ENCODE measurements around the gene EBF3.
"Not testable (repeated sequence)": the region's sequence is repeated elsewhere in the genome, so short reads cannot be mapped to it uniquely, and the experiment has no call there.

Gene EBF3

DNA sequence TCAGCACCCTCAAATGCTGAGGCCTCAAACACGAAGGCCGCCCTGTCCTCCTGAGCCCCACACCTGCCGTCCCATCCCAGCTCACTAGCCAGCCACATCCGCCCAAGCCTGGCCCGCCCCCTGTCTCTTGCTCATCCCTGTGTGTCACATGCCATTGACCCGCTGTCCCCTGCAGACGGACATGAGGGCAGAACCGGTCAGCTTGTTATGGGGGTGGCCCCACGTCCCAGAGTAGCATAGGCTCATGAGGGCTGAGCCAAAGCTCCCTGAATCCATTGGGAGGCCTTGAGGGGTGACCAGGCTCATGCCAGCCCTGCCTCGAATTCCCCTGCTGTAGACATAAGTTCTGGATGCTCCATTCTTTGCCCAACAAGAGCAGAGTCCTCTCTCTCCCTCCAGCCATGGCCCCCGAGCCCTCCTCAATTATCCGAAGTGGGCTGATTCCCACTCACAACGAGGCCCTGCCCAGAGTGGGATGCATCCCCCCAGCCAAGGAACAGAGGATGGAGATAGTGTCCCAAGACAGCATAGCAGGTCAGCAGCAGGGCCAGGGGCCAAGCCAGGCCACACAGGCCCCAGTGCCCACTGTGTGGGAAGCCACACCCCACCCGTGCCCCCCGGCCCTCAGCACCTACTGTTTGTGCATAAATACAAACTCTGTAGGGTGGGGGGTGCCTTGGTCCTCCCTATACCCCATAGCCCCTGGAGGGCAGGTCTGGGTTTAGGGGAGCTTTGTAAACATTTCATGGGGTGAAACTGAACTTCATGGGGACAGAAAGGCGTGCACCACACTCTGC is 42.1 kb downstream of the EBF3 start:
- H3K27ac Mint-ChIP-seq, result no peak overlapping the region
- H3K4me1 Mint-ChIP-seq (ENCODE audit: low read depth), result no peaks in the 10 kb centered on the region
- no peaks in the 10 kb centered on the region for H3K36me3 Mint-ChIP-seq (ENCODE audit: low read depth)
- H3K9me3 Mint-ChIP-seq, result no peaks in the 10 kb centered on the region
- H3K4me3 Mint-ChIP-seq, result no peak overlapping the region
- no peaks in the 10 kb centered on the region for H3K27me3 Mint-ChIP-seq

DNA sequence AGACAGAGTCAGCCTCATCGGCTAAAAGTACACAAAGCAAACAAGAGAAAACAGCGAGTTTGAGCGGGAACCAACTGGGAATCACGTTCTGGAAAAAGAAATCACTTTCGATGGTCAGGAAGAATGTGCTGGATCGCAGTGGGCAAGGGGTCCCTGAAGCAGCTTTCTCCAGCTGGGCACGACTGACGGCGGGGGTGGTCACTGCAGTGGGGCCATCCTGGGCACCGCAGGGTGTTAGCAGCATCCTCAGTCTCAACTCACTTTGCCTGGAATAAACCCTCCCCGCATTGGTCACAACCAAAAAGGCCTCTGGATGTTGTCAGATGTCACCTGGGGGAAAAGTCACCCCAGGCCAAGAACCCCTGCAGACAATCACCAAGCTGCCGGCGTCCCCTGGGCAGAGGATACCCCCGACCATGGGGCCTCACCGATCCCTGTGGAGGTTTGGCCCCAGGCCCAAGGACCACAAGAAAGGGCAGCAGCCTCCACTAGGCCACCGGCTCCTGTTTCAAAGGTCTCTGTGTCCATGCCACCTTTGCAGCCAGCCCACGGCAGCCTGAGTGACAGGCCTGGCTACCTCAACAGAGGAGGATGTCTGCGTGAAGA is 42.9 kb downstream of the EBF3 start:
- Mint-ChIP-seq H3K9me3 (no peaks in the 10 kb centered on the region), H3K27me3 (no peaks in the 10 kb centered on the region), H3K4me3 (no peak overlapping the region), H3K27ac (no peak overlapping the region), H3K4me1 (ENCODE audit: low read depth) (no peaks in the 10 kb centered on the region), H3K36me3 (ENCODE audit: low read depth) (no peaks in the 10 kb centered on the region)

DNA sequence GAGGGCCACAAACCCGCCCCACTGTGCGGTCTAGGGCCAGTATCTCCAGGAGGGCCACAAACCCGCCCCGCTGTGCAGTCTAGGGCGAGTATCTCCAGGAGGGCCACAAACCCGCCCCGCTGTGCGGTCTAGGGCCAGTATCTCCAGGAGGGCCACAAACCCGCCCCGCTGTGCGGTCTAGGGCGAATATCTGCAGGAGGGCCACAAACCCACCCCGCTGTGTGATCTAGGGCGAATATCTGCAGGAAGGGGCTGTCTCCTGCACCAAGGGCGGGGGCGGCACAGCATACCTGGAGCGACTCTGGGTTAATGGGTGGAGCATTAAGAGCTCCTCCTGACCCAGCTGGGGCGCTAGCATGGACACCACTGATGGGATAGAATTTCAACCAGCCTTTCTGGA is 43.9 kb downstream of the EBF3 start:
- not testable (repeated sequence) for H3K4me1 Mint-ChIP-seq (ENCODE audit: low read depth); H3K4me3 Mint-ChIP-seq; H3K27me3 Mint-ChIP-seq; H3K27ac Mint-ChIP-seq; H3K9me3 Mint-ChIP-seq; H3K36me3 Mint-ChIP-seq (ENCODE audit: low read depth)

DNA sequence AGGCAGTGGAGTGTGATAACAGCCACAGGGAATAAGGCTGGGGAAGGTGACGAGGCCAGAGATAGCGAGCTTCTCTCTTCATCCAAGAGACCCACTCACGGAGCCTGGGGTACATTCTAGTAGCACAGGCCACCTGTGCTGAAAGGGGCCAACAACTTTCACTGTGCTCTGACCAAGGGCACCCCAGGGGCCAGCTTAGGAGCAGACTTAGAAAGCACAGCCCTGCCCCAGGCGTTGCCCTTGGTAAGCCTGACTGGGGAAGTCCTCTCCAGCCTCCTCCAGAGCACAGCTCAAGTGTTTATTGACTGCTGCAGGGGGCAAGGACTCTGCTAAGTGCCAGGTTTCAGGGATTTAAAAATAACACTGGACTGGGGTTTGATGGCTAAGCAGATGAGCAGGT is 44.7 kb downstream of the EBF3 start:
- Mint-ChIP-seq H3K27ac (no peak overlapping the region), H3K36me3 (ENCODE audit: low read depth) (no peaks in the 10 kb centered on the region), H3K4me3 (no peak overlapping the region), H3K27me3 (no peaks in the 10 kb centered on the region), H3K4me1 (ENCODE audit: low read depth) (no peaks in the 10 kb centered on the region), H3K9me3 (no peaks in the 10 kb centered on the region)

DNA sequence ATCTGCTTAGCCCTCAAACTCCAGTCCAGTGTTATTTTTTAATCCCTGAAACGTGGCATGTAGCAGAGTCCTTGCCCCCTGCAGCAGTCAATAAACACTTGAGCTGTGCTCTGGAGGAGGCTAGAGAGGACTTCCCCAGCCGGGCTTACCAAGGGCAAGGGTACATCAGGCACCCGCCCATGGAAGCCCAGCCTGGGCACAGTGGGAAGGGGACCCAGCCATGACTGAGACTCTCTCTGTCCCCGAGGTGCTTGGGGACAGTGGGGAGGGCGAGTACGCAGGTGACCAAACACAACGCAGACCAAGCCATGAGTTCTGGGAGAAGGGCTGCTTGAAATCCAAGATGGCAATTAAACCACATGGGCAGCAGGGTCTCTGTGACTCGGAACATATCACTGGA is 45.2 kb downstream of the EBF3 start:
- Mint-ChIP-seq H3K4me3 (no peak overlapping the region), H3K4me1 (ENCODE audit: low read depth) (no peaks in the 10 kb centered on the region)

DNA sequence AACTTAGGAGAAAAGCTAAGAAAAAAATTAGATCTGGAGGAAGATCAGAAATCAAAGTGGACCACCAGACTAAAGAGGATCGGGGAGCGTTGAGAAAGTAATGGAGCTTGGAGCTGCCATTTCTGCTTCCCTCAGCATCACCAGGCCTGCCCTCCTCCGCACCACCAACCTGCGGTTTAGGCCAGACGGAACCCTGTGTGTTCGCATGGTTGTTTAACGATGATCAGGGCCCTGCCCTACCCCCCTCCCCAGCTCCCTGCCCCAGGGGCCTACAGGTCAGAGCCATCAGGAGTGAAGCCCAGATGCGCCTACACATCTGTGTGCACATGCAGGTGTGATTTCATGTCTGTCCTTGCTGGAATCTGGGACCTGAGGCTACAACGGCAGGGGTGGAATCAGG is 45.7 kb downstream of the EBF3 start:
- Mint-ChIP-seq H3K4me1 (ENCODE audit: low read depth) (no peaks in the 10 kb centered on the region), H3K27ac (no peak overlapping the region), H3K27me3 (no peaks in the 10 kb centered on the region), H3K4me3 (no peak overlapping the region), H3K36me3 (ENCODE audit: low read depth) (no peaks in the 10 kb centered on the region), H3K9me3 (no peaks in the 10 kb centered on the region)

More for the DNA sequence above, 45.2 kb downstream of the EBF3 start:
- no peaks in the 10 kb centered on the region for H3K9me3 Mint-ChIP-seq
- no peaks in the 10 kb centered on the region for H3K27me3 Mint-ChIP-seq
- H3K27ac Mint-ChIP-seq, result no peak overlapping the region
- no peaks in the 10 kb centered on the region for H3K36me3 Mint-ChIP-seq (ENCODE audit: low read depth)

DNA sequence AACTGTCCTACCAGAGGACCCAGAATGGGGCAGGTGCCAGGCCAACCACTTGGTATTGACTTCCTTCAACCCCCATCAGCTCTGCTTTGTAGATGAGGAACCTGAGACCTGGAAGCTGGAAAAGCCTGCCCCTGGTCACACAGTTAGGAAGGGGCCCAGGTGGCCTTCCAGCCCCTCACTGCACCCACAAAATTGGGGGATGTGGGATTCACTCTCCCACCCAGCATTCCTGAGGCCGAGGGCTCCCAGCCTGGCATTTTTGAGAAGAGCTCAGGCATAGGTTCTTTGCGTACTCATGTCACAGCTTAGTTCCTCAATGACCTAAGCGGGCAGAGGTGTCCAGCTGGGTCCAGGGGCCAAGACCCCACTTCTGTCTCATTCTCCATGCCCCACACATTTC is 46.1 kb downstream of the EBF3 start:
- Mint-ChIP-seq H3K36me3 (ENCODE audit: low read depth) (no peaks in the 10 kb centered on the region), H3K4me3 (no peak overlapping the region), H3K4me1 (ENCODE audit: low read depth) (no peaks in the 10 kb centered on the region), H3K27ac (no peak overlapping the region), H3K27me3 (no peaks in the 10 kb centered on the region), H3K9me3 (no peaks in the 10 kb centered on the region)

DNA sequence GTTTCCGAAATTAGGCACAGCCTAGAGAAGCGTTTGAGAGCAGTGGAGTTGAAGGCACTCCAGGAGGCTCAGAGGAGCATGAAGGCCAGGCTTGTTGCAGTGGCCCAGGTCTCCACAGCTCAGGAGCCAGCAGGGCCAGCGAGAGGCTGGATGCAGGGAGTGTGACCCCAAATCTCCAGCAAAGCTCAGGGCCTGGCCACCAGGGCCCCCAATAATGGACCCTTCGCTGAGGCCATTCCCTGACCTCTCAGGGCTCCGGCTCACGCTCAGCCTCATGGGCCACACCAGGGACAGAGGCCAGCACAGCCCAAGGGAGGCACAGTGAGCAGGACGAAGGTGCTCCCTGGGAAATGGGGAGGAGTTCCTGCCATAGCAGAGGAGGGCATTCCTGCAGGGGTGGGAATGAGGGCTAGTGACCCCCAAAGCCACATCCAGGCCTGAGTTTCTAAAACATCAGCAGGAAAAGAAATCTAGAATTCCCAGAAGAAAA is 47.5 kb downstream of the EBF3 start:
- H3K36me3 Mint-ChIP-seq (ENCODE audit: low read depth), result no peaks in the 10 kb centered on the region
- H3K4me3 Mint-ChIP-seq, result no peak overlapping the region
- no peaks in the 10 kb centered on the region for H3K9me3 Mint-ChIP-seq
- H3K27me3 Mint-ChIP-seq, result no peaks in the 10 kb centered on the region
- H3K4me1 Mint-ChIP-seq (ENCODE audit: low read depth), result no peaks in the 10 kb centered on the region
- no peak overlapping the region for H3K27ac Mint-ChIP-seq

DNA sequence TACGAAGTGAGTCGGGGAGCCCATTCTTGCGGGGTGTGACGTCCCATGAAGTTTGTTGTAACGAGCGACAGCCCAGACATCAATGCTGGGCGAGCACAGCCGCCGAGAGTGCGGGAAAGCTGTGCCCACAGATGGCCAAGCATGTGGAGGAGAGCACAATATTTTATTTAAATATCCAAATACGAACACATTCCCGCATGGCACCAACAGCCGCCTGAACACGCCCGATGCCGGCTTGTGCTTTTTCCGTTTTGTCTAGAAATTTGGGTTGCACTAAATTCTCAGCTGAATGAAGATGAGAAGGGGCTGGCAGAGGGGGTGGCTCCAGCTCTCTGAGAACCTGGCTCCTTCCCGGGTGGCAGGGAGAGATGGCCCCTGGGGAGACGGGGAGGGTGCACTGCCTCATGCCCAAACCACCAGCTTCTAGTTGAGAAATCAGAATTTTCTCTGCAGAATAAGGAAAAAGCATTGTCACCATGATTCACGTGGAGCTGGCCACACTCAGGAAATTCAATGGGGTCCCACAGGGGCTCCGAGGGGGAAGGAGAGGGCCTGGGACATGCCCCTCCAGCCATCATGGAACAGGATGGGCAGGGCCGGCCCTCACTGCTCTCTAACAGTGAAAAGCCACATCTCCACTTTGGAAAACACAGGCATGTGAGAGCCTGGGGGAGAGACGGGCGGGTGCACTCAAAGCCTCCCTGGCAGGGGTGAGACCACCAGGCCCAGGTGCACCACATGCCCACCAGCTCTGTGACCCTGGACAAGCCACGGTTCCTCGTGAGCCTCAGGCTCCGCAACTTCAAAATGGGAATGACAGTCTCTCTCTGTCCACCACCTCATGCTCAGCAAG is 48.3 kb downstream of the EBF3 start:
- Mint-ChIP-seq H3K27me3 (no peaks in the 10 kb centered on the region), H3K4me1 (ENCODE audit: low read depth) (no peaks in the 10 kb centered on the region), H3K36me3 (ENCODE audit: low read depth) (no peaks in the 10 kb centered on the region), H3K4me3 (no peak overlapping the region), H3K9me3 (no peaks in the 10 kb centered on the region), H3K27ac (no peak overlapping the region)

DNA sequence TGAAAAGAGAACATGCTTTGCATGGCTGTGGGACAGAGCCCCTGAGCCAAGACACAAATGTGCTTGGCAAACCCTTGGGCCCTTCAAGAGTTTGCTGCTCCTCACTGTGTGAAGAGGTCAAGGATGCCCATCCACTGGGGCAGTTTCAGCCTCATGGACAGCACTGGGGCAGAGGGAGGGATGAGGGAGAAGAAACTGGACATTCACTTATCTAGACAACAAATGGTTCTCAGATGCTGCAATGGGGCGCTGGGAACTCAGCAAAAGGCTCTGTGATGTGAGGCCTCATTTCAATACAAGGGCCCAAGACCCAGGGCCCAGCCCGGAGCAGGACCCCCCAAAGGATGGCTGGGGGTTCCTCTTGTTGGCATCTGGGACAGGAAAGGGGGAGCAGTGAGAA is 49.1 kb downstream of the EBF3 start:
- Mint-ChIP-seq H3K4me3 (no peak overlapping the region), H3K27ac (no peak overlapping the region), H3K36me3 (ENCODE audit: low read depth) (no peaks in the 10 kb centered on the region), H3K9me3 (no peaks in the 10 kb centered on the region), H3K4me1 (ENCODE audit: low read depth) (no peaks in the 10 kb centered on the region), H3K27me3 (no peaks in the 10 kb centered on the region)

DNA sequence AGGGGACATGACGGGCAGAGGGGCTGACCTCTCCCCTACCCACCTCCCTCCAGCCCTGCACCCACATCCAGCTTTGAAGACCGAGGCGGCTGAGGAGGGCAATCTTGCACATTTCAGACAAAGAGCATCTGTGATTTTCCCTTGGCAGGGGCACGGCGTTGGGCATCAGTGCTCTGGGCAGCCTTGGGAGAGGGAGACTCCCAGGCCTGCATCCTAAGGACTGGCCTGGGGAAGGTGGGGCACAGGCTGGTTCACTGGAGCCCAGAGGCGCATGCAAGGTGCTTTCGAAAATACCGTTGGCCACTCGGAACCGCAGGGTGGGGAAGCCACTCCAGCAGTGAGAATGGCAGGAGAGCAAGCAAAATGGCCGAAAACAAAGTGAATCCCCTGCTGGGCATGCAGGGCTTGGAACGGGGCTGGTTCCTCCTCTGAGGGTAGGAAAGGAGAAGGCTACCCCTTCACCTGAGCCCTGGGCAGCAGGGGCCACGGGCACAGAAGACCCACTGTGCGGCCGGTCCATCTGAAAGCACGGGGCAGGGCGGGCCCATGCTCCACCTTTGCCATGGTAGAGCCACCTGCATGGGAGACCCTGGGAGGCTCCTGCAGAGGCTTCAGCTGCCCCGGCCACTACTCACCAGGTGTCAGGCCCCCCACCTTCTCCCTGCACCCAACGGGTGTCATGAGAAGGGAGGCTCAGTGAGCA is 49.8 kb downstream of the EBF3 start:
- Mint-ChIP-seq H3K4me3 (no peak overlapping the region), H3K4me1 (ENCODE audit: low read depth) (no peaks in the 10 kb centered on the region), H3K27ac (no peak overlapping the region), H3K36me3 (ENCODE audit: low read depth) (no peaks in the 10 kb centered on the region), H3K9me3 (no peaks in the 10 kb centered on the region), H3K27me3 (no peaks in the 10 kb centered on the region)

DNA sequence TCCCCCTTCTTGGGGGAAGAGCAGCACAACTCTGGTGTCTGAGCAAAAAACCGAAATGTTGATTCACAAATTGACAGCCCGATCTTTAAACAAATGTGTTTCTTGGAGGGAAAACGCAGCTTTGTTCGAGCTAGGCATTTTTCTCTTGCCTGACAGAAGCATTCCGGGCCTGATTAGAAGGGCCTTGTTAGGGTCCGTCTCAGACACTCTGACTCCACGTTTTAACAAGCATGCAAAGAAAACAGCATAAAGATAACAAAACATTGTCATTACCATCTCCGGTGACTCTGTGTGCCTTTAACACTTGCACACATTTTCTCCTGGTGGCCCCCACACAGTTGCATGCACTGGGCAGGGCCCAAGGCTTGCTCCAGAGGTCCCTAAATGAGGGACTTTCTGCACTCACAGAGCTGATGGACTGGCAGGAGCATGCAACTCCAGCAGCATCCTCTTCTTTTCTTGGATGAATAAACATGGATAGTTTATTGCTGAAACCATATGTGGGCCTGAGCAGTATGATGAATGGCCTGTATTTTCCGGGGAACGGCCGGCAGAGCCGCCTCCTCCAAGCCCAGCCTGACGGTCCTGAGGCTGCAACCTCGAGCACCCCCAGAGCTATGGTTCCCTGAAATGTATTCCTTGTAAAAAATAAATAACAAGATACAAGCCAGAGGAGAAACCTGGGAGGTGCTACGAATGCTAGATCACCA is 50.9 kb downstream of the EBF3 start:
- Mint-ChIP-seq H3K4me3 (no peak overlapping the region), H3K9me3 (no peaks in the 10 kb centered on the region), H3K27ac (no peak overlapping the region), H3K27me3 (no peaks in the 10 kb centered on the region), H3K36me3 (ENCODE audit: low read depth) (no peaks in the 10 kb centered on the region), H3K4me1 (ENCODE audit: low read depth) (no peaks in the 10 kb centered on the region)

DNA sequence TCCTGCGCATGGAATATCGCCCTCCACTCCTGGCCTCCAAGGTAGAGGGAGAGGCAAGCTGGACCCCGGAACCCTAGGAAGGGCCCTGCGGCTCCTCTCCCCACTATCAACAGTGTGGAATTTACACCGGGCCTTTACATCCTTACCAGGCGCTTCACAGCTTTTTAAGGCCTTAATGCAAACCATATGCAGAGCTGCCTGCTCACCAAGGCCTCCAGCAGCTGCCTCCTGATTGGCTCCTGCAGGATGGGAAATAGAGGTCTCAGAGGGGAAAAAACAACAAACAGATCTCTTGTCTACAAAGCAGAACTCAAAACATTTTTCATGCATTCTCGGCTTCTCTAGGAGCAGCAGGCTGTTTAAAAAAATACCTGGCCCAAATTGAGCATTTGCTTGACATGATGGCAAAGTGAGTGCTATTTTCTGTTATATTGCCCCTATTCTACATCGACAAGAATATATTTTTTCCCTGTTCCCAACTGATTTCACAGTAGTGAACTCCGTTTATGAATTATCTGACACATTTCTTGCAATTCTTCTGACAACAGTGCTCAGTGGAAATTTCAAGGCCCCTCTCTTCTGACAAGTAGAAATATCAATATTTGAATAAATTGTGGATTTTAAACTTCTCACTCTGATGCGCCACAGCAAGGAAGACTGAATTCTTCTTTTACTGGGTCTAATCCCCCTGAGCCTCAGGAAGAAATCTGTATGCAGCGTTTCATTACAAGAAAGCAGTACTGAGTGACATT is 51.7 kb downstream of the EBF3 start:
- H3K27ac Mint-ChIP-seq, result no peak overlapping the region

More for the DNA sequence above, 51.7 kb downstream of the EBF3 start:
- Mint-ChIP-seq H3K4me3 (no peak overlapping the region), H3K9me3 (no peaks in the 10 kb centered on the region), H3K36me3 (ENCODE audit: low read depth) (no peaks in the 10 kb centered on the region), H3K27me3 (no peaks in the 10 kb centered on the region), H3K4me1 (ENCODE audit: low read depth) (no peaks in the 10 kb centered on the region)
